NT2/D1 (cell line): ENCODE results near the gene FAM200A.

Source experiments
- YY1 ChIP-seq: IDR thresholded peaks from 2 replicates; pipeline ENCODE4 v1.6.1; 2011; ENCODE audit not compliant: insufficient read length, insufficient read depth
- ZNF274 ChIP-seq: IDR thresholded peaks from 2 replicates; pipeline ENCODE4 v1.6.1; 2011; ENCODE audit warnings: mild to moderate bottlenecking, low read depth, low read length

DNA sequence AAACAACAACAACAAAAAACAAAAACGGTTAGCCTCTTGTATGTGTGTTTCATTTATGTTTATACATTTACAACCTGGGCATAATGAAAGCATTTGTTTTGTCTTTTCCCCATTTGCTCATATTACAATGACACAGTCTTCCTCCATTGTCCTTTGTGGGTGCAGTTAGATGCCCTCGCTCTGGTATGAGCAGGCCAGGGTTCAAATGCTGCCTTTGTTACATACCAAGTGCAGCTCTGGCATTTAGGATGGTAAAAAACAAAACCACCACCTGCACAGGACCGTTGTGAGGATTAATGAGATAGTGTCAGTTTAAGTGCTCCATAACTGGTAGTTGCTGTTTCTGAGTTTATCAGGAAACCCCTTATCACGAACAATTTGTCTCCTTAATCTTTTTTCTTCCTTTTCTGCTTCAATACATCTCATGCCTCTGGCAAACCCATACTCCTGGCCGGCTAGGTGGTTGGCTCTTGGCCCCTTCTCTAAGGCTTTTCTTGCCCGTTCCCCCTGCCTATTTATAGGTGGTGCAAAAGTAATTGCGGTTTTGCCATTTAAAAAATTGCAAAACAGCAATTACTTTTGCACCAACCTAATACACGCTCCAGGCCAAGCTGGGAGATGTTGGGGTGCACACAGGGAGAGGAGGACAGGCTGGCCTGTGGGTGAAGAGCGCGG is 27.5 kb upstream of the FAM200A start:
- TF ChIP-seq YY1 = no peak
- no peak for TF ChIP-seq ZNF274
